ENCODE measurements around the gene CSHL1.
"Not testable (repeated sequence)": the region's sequence is repeated elsewhere in the genome, so short reads cannot be mapped to it uniquely, and the experiment has no call there.

The CSHL1 gene

GRCh38 chr17:63885119-63885518, 25.9 kb downstream of the CSHL1 start:
- not testable (repeated sequence) for DNase-seq

GRCh38 chr17:63882626-63883126, 28.4 kb downstream of the CSHL1 start:
- DNase-seq, result not testable (repeated sequence)

GRCh38 chr17:63881935-63882601, 29.0 kb downstream of the CSHL1 start, which contains the start of gene GH2:
GH2 (minus strand) TSS chr17:63881944; CDS start chr17:63881801, 143 bp downstream.
- DNase-seq, result peak in 1 of 2 experiments; percentile 70
- TF ChIP-seq POLR2A (IDR thresholded peaks at IDR 0.05; ENCODE audit: low read length) (no peak), GATA1 (IDR thresholded peaks at IDR 0.05; ENCODE audit: low read depth, low read length) (no peak)

GRCh38 chr17:63881337-63881736, 29.7 kb downstream of the CSHL1 start:
- DNase-seq, result not testable (repeated sequence)

GRCh38 chr17:63880706-63881105, 30.4 kb downstream of the CSHL1 start:
- DNase-seq, result no peak
- no peak for TF ChIP-seq GATA1 (IDR thresholded peaks at IDR 0.05; ENCODE audit: low read depth, low read length)

- DNase-seq, result not testable (repeated sequence)
Observed at GRCh38 chr17:63878413-63878812, 32.6 kb downstream of the CSHL1 start.

GRCh38 chr17:63874693-63875092, 36.4 kb downstream of the CSHL1 start:
- DNase-seq, result not testable (repeated sequence)

- DNase-seq, result not testable (repeated sequence)
Observed at GRCh38 chr17:63874061-63874626, 36.9 kb downstream of the CSHL1 start.

- not testable (repeated sequence) for DNase-seq
Observed at GRCh38 chr17:63873577-63873976, 37.5 kb downstream of the CSHL1 start, which contains the start of gene CSH2. CSH2 (minus strand) TSS chr17:63873677; CDS start chr17:63873614, 63 bp downstream.

- not testable (repeated sequence) for DNase-seq
Observed at GRCh38 chr17:63871646-63872365, 39.3 kb downstream of the CSHL1 start.

GRCh38 chr17:63870292-63870665, 40.8 kb downstream of the CSHL1 start:
- DNase-seq, result not testable (repeated sequence)

- peak in 1 of 2 experiments; percentile 46 for DNase-seq
Observed at GRCh38 chr17:63869491-63870291, 41.4 kb downstream of the CSHL1 start.

GRCh38 chr17:63866625-63867024, 44.4 kb downstream of the CSHL1 start:
- not testable (repeated sequence) for DNase-seq

All from erythroblast (primary cell).